ENCODE results near the gene TCN1.

Gene TCN1

GRCh38 chr11:59810911-59811259 lies 55.4 kb downstream of the TCN1 start:
- no peak for DNase-seq (ENCODE audit: low read depth)
- peak overlapping the region; percentile 99 for H3K4me3 ChIP-seq (ENCODE audit: low read length)
- no peak for TF ChIP-seq CTCF (IDR thresholded peaks at IDR 0.05; ENCODE audit: insufficient read depth, low read depth, low read length, missing control alignments)

GRCh38 chr11:59810189-59810910 lies 55.9 kb downstream of the TCN1 start, which contains the start of gene MRPL16:
Gene MRPL16 (minus strand): TSS chr11:59810778. CDS start chr11:59810658, 120 bp downstream.
- H3K4me3 ChIP-seq (ENCODE audit: low read length): peak within 1 kb of the TSS; percentile 99
- TF ChIP-seq CTCF (IDR thresholded peaks at IDR 0.05; ENCODE audit: insufficient read depth, low read depth, low read length, missing control alignments): peak; percentile 43
- peak; percentile 95 for DNase-seq (ENCODE audit: low read depth)

- DNase-seq (ENCODE audit: low read depth): no peak
- no peak overlapping the region for H3K4me3 ChIP-seq (ENCODE audit: low read length)
- TF ChIP-seq CTCF (IDR thresholded peaks at IDR 0.05; ENCODE audit: insufficient read depth, low read depth, low read length, missing control alignments): no peak
These were observed 59.2 kb downstream of the TCN1 start for GRCh38 chr11:59807047-59807610.

GRCh38 chr11:59804061-59804460 lies 62.2 kb downstream of the TCN1 start:
- H3K4me3 ChIP-seq (ENCODE audit: low read length): no peak overlapping the region
- no peak for DNase-seq (ENCODE audit: low read depth)
- TF ChIP-seq CTCF (IDR thresholded peaks at IDR 0.05; ENCODE audit: insufficient read depth, low read depth, low read length, missing control alignments): no peak
